Epidermal melanocyte (primary cell): ENCODE data around the gene INPP5E.
A peak's percentile ranks its signal among the peaks of the same experiment; 100 is the strongest.
"Not testable (repeated sequence)": the region's sequence is repeated elsewhere in the genome, so short reads cannot be mapped to it uniquely, and the experiment has no call there.

Experiments
- DNase-seq: peaks from one replicate; pipeline ENCODE4 v3.0.0; 2011; ENCODE audit warnings: low spot score; ENCODE audit not compliant: insufficient read length

The INPP5E gene

GRCh38 chr9:136429683-136430491, 9.8 kb downstream of the INPP5E start:
- no peak for DNase-seq

DNA sequence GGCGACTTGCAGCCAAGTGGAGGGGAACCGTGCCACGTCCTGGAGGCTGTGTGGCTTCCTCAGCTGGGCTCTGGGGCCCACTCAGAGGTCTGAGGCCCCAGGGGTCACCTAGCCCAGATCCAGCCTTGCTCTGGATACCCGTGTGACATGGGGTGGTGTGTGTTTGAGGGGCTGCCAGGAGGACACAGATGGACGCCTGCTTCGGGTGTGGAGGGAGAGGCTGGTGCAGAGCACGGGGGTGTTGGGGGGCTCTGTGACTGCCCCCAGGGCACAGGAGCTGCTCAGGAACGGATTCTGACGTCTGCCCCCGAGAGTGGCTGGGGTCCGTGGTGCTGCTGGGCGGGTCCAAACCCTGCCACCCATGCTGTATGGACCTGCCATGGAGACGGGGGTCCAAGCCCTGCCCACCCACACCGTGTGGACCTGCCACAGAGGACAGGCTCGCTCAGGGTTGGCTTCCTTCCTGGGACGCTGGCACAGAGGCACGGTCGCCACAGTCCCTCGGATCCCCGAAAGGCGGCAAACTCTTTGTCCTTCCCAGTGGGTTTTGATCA, 10.5 kb downstream of the INPP5E start:
- no peak for DNase-seq

- DNase-seq, result no peak
Measured at GRCh38 chr9:136426787-136427186, 12.9 kb downstream of the INPP5E start.

- not testable (repeated sequence) for DNase-seq
Measured at GRCh38 chr9:136425367-136425766, 14.3 kb downstream of the INPP5E start.

DNA sequence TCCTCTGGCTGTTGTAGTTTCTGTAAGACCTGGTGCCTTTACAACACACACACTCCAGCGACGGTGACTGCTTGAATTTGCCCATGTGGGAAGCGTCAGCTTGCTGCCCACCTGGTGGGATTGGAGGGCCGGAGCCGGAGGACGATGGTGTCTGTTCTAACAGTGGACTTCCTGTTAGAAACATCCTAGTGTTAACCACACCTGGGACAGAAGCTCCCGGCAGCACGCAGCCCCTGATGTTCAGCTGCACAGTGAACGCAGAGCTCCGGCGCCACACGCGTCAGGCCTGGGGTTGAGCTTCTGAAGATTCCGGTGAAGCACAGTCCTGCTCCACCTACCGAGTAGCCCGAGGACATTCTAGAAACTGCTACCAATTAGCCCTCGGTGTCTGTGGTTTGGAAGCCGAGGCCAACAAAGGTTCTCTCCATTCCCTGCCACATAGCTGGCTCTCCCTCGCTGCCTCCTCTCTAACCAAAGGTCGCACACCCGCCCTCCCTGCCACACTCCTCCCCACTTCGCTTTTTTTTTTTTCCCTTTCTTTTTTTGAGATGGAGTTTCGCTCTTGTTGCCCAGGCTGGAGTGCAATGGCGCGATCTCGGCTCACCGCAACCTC, 14.8 kb downstream of the INPP5E start:
- DNase-seq, result no peak

GRCh38 chr9:136423432-136424146, 16.1 kb downstream of the INPP5E start:
- no peak for DNase-seq

DNA sequence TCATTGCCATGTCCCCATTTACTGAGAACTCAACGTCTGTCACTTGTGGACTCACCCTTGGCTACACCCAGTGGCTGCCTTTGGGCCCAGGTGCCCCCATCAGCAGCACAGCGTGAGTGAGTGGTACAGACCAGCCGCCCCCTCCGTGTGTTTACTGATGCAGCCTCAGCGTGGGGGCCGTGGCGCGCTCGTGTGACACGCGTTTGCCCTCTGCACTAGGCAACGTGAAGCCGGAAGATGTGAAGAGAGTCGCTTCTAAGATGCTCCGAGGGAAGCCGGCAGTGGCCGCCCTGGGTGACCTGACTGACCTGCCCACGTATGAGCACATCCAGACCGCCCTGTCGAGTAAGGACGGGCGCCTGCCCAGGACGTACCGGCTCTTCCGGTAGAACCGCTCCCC, 16.8 kb downstream of the INPP5E start:
- no peak for DNase-seq

DNA sequence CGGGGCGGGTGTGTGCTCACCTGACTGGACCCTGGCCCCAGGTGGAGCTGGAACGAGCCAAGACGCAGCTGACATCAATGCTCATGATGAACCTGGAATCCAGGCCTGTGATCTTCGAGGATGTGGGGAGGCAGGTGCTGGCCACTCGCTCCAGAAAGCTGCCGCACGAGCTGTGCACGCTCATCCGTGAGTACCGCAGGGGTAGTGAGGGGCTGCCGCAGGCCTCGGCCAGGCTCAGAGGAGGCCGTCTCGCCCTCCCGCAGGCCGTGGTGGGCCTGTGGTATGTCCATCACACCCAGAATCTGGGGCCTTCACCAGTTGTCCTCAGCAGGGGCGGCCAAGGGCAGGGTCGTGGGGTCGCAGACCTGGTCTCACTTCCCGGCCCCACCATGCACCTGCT, 17.9 kb downstream of the INPP5E start:
- DNase-seq, result no peak

- no peak for DNase-seq
Measured at GRCh38 chr9:136419092-136419420, 20.6 kb downstream of the INPP5E start.

GRCh38 chr9:136418182-136419091, 21.2 kb downstream of the INPP5E start:
- no peak for DNase-seq

- DNase-seq, result no peak
Measured at GRCh38 chr9:136416914-136417313, 22.7 kb downstream of the INPP5E start.

DNA sequence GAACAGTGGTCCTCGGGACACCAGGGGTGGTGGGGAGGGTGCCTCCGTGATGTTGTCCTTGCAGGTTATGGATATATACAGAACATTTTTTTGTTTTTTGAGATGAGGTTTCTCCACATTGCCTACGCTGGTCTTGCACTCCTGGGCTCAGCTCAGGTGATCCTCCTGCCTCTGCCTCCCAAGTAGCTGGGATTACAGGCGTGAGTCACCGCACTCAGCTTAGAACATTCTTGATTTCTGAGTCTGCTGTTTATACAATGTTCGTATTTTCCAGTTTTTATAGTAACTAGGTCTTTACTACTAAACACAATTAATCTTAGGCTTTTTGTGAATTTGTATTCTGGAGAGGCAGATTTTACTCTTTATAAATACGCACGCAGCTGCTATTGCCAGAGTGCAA, 23.2 kb downstream of the INPP5E start:
- DNase-seq, result no peak

DNA sequence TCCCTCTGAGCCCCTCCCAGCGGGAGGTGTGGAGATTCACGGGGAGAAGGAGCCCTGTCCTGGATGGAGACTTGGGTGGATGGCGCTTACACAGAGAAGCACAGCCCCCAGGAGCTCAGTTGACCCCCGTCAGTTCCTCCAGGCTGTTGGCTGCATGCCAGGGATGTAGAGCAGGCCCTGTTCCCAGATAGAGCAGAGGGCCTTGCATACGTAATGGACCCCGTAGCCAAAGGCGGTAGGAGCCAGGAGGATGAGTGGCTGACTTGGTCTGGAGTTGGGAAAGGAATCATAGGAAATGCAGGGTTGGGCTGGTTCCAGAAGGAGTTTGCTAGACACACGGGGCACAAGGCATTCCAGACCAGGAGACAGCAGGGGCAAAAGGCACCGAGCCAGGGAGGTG, 26.7 kb downstream of the INPP5E start:
- no peak for DNase-seq

DNA sequence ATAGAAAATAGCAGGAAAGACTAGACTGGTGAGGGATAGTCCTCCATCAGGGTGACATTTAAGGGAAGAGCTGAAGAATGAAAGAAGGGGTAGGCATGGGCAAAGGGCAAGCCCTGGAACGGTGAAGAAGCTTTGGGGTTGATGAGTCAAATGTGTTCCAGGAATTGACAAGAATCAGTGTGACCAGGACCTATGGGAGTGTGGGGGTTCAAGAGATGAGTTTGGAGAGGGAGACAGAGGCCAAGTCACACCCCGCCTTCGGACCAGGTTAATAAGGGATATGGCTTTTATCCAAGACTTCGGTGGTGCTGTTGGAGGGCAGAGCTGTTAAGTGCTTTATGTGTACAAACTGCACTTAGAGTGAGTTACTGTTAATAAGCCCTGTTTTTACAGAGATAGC, 28.3 kb downstream of the INPP5E start:
- no peak for DNase-seq

- DNase-seq, result peak; percentile 99
Measured at GRCh38 chr9:136410500-136411287, 29.0 kb downstream of the INPP5E start, which contains the start of the genes ENTR1 and PMPCA. ENTR1 (minus strand) TSS chr9:136410614; CDS start chr9:136410397, 217 bp downstream. PMPCA (plus strand) TSS chr9:136410658; CDS start chr9:136410669, 11 bp downstream.

GRCh38 chr9:136409557-136410455, 29.8 kb downstream of the INPP5E start:
- peak; percentile 50 for DNase-seq

DNA sequence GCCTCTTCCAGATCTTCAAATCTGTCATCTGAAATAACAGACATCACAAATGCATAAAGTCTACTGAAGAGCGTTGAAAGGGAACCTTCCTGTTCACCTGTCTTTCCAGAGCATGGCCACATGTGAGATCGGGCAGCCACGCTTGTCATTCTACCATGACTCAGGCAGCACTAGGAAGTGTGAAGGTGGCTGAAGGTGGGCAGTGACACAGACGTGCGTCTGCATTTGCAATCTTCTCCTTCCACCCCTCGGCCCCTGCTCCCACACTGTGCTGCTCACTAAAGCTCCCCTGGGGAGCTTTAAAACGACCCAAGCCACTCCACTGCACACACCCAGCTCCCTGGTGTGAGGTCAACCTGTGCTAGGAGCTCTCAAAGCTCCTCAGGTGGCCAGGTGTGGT, 31.7 kb downstream of the INPP5E start:
- no peak for DNase-seq

GRCh38 chr9:136407061-136407460, 32.6 kb downstream of the INPP5E start:
- DNase-seq, result not testable (repeated sequence)

- DNase-seq, result not testable (repeated sequence)
Measured at GRCh38 chr9:136405904-136406303, 33.7 kb downstream of the INPP5E start.
